Cerebellar cortex (tissue), 1 donor: ENCODE data around the gene DCP2.
A peak's percentile ranks its signal among the peaks of the same experiment; 100 is the strongest.

Experiments used
- DNase-seq: peaks from one replicate; pipeline ENCODE4 v3.0.0-alpha.2; 2015; ENCODE audit warnings: low spot score

DCP2 gene

DNA sequence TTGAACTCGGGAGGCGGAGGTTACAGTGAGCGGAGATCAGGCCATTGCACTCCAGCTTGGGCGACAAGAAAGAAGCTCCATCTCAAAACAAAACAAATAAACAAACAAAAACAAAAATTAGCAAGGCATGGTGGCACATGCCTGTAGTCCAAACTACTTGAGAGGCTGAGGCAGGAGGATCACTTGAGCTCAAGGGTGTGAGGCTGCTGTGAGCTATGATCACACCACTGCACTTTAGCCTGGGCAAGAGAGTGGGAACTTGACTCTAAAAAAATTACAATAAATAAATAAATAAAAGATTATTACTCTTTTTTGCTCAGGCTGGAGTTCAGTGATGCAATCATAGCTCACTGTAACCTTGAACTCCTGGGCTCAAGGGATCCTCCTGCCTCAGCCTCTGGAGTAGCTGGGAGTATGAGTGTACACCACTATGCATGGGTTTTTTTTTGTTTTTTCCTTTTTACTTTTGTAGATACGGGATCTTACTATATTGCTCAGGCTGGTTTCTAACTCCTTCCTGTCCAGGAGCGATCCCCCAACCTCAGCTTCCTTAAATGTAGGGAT, 9.0 kb upstream of the DCP2 start:
- no peak for DNase-seq

DNA sequence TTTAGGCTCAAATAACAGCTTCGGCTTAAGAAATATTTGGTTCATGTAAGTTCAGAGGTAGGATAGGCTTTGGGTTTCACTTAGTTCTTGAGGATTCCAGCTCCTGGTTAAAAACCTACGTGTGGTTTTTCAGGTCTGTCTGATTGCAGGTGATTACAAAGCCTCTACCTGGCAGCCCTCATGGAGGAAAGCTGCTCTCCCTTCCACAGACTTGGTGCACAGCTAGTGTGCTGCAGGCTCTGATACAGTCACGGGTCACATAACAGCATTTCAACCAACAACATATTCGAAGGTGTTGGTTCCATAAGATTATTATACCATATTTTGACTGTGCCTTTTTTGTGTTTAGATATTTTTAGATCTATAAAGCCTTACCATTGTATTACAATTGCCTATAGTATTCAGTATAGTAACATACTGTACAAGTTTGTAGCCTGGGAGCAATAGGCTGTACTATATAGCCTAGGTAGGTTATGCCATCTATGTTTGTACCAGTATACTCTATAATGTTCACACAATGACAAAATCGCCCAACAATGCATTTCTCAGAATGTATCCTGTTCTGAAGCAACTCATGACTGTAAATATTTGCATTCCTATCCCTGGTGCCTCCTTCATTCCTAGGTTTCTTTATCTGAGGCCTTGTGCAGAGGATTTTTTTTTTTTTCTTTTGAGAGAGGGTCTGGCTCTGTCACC, 8.0 kb upstream of the DCP2 start:
- DNase-seq = no peak

DNA sequence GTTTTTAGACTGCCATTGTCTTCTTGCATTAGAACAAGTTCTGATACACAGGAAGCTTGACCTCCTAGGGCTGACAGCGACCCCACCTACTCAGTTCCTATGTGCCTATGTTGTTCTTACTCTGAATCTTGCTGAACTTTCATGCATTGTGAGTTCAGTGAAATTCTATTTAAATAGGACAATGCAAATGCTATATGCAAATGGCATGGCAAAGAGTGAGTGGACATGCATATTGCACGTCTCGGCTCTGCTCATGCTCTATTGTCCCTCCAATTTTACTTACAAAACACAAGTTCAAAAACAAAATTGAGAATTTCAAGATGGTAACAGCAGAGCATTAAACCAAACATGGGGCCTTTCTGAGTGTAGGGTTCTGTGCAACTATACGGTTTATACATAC, 5.3 kb upstream of the DCP2 start:
- no peak for DNase-seq

DNA sequence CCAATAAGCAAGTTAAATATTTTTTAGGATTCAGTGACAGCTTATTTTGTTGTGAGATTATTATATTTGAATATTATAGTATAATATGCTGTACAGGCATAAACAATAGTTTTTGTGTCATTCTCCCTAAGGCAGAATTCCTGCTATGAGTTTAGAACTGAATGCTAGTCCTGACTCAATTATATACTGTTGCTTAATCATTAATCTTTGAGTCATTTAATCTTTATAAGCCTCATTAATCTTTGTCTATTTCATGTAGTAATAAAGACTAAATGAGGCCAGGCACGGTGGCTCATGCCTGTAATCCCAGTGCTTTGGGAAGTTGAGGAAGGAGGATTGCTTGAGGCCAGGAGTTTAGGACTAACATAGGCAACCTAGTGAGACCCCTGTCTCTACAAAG, 3.6 kb upstream of the DCP2 start:
- DNase-seq = no peak

DNA sequence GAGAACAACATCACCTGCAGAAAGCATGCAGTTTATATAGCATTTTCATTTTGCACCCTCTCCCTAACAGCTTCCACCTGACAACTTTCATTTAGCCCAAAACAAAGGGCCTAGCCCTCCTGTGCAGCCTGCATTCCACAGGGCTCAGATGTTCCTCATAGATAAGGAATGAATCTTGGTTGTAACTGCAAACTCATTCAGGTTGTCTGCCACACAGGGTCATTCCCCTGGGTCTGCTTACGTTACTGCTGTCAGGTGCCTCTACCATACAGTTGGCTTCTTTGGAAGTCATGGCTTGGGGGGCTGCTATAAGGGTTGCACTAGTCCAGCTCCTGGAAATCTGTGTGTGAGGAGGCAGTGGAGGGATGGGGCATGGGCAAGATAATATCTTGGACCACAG, 2.7 kb upstream of the DCP2 start:
- DNase-seq = no peak

DNA sequence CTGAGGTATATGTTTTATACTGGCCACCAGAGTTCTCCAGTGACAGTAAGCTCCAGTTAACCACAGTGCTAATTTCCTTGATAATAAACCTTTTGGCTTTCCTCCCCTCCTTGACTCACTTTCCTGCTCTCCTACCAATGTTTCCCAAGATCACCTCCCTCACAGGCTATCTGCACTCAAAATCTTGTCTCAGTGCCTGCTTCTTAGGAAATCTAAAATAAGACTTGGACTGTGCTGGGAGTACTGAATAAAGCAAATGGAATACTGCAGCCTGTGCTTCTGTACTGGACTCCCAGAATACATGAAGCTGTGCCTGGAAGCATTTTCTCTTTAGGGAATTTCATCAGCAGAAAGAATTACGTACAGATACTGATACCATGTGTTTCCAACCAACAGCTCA, 1.7 kb upstream of the DCP2 start:
- DNase-seq = no peak

DNA sequence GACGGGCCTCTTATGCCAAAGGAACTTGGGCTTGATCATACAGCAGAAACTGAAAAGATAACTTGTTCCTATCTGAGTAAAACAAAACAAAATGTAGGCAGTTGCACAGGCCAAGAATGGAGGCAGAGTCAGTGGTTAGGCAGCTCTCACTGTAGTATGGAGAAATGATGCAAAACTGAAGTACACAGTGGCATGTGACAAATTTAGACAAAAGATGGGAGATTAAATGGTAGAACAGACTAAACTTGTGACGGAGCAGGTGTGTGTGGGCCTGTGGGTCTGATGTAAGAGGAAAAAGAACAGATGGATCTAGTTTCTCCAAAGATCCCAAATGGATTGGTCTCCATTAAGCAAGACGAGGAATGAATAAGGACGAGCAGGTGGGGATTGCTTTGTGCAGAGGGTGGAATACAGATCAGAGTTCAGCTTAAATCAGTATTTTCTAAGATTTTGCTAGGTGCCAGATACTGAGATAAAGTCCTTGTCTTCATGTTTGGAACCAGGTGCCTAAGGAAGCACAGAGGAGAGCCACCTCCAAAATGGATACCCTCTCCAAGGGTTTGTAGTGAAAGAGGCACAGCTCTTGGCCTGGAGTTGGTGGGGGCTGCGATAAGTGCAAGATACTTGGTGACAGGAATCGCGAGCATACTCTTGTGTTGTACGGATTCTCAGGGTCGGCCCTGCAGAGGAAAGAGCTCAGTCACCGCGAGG, 722 bp upstream of the DCP2 start:
- DNase-seq = no peak

DNA sequence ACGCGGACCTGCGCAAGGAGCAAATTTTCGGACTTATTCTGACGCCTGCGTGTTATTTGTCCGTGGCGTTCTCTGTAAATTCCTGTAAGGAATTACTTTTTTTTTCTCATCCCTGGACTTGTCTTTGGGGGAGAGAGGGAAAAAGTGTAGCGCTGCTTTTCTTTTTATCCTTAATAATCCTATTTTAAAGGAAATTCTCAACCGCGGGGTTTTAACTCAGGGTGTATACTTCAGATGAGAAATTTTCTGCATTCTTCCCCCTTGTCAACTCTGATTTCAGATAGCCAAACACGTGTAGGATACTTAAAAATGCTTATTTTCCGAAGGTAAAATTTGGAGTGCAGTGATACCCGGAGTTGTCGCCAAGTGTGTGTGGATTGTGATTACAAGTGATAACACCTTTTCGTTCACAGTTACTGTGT, 853 bp downstream of the DCP2 start:
- DNase-seq = peak; percentile 33

DNA sequence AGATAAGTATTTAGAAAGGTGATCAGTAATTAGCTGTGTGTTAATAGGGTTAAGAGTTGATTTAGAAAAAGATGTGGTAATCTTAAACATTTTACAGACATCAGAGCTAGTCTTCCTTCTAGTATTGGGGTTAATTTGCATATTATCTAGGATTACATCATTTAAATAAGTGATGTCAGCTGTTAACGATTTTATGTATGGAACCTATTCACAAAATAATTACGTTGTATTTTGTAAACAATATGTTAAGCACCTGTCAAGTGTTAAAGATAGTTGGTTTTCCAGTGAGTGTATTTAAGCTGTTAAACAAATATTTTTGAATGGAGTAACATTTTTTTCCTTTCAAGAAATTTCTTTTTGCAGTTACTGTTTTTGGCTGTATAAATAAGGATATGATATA, 2.2 kb downstream of the DCP2 start:
- no peak for DNase-seq

DNA sequence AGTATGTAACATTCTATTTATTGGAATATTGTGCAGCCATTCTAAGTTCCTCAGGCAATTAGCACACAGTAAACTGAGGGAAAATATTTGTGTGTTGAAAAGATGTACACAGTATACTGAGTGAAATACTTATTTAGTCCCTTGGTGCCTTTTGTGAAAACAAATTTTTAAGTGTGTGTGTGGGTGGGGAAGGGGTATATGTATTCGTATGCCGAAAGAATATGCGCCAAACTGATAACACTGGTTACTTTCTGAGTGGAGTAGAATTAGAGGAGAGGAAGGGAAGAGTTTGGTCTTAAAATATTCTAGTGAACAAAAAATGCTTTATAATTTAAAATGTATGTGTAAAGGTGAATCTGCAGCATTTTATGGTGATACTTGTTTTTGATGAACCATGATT, 3.1 kb downstream of the DCP2 start:
- DNase-seq = no peak

DNA sequence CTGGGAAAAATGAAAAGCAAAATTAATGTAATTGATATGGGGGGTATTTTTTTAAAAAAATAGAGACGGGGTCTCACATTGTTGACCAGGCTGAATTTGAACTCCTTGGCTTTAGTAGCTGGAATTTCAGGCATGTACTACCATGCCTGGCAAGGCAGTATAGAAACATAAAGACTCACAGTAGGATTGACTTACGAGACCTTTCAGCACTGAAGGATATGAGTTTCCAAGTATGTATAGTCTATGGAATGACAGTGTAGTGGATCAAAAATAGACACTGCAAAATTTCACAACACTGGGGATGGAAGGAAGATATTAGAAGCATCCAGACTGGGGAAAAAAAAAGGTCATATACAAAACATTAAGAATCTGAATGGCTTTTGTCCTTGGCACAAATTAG, 6.8 kb downstream of the DCP2 start:
- DNase-seq = no peak

DNA sequence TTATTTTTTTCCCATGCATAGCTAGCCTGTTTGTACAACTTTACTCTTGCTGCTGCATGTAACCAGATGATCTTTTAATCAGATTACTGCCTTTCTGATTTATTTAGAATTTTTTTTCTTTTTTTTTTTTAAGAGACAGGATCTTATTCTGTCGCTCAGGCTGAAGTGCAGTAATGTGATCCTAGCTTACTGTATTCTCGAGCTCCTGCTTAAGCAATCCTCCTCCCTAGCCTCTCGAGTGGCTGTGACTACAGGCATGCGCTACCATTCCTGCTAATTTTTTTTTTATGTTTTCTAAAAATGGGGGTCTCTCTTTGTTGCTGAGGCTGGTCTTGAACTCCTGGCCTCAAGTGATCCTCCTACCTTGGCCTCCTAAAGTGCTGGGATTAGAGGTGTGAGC, 9.6 kb downstream of the DCP2 start:
- DNase-seq = no peak

DNA sequence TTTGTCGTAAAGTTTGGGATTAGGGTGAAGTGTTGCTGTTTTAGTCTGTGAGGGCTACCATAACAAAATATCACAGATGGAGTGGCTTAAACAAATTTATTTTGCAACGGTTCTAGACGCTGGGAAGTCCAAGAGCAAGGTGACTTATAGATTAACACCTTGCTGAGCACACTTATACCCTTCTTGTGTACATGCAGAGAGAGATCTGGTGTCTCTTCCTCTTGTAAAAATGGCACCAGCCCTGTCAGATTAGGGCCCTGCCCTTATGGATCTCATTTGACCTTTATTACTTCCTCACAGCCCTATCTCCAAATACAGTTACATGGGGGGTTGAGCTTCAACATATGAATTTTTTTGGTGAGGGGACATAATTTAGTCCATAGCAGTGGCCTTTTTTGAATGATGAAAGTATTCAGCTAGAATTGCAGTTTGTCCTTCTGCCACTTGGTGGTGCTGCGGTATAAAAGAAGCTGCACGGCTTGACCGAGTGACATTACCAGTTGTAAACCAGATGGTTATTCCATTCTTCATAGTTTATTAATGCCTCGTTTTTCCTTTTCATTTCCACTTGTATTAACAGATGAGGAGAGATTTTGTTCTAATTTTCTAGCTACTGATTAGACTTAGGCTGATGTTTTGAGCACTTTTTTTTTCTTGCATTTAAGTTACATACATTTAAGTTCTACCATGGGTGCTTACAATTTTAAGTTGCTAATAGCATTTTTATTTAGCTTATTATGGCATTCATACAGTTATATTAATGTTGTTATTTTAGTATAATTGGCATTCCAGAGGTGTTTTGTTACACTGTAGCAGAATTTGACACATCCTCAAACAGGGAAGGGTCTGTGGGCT, 19.4 kb downstream of the DCP2 start:
- DNase-seq = peak; percentile 80

DNA sequence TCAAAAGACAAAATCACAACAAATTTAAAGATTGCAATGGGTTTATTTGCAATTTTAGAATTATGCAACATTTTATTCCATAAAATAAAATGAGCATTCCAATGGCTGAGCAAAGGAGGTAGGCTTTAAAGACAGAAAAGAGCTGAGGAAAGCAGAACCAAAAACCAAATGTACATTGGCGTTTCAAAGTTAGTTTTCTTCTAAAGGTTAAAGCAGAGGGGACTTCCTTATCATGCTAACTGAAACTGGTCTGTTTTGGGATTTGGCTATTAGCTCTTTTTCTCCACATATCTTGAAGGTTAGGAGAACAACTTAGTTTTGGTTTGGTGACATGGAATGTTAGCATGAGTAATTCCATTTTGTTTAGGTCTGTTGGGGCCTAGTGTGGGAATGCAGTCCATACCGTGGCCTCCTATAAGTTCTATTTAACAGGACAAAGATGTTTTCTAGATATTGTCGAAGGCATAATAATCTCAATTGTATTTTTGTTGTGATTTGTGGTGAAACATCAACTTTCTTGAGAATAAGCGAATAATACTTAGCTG, 20.3 kb downstream of the DCP2 start:
- DNase-seq = no peak

DNA sequence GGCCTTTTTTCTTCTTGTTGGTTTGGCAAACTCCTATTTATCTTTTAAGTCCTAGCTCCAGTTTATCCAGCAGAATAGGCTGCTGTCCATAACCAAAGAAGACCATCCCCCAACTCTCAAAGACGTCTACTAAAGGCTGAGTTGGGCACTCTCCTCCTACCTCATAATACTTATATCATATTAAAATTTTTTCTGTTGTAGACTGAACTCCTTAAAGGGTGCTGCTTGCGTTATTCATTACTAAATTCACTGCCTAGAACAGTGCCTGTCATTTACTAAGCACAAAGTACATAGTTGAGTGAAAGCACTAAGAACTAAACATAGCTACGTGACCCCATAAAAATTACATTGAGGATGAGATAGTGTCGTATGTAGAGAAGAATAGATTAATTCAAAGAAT, 21.7 kb downstream of the DCP2 start:
- DNase-seq = no peak

DNA sequence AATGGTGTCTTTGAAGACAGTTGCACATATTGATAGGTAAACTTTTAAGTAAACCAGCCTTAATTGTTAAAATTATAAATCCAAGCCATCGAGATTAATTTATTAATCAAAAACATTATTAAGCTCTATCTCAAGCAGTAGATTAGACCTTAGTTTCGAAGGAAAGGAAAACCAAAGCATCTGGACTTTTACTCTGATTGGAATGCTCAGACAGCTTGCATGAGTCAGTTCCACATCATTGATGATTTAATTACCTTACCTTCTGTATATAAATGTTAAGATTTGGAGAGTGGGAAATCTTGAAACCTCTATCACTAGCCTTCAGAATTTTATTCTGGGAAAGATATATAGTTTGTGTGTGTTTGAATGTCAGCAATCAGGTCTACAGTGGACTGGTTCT, 23.9 kb downstream of the DCP2 start:
- DNase-seq = no peak

DNA sequence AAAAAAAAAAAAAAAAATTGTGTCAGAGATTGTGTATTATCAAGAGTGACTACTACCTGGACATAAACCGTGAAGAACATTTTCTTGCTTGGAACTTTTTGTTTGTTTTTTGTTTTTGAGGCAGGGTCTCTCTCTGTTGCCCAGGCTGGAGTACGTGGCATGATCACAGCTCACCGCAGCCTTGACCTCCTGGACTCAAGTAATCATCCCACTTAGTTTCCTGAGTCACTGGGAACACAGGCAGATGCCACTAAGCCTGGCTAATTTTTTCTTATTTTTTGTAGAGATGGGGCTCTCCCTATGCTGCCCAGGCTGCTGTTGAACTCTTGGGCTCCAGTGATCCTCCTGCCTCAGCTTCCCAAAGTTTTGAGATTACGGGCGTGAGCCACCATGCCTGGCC, 25.8 kb downstream of the DCP2 start:
- no peak for DNase-seq

DNA sequence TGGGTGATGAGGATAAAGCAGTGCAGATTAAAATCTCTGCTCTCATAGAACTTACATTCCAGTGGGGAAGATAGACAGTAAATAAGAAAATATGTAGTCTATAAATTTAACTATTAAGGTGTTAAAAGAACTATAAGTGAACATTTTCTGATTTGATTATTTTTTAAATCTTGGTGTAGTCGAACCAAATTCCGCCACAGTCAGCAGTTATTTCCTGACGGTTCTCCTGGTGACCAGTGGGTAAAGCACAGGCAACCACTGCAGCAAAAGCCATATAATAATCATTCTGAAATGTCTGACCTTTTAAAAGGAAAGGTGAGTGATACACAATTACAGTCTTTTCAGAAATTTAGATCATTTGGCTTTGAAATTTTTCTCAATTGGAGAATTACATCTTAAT, 27.2 kb downstream of the DCP2 start:
- no peak for DNase-seq

DNA sequence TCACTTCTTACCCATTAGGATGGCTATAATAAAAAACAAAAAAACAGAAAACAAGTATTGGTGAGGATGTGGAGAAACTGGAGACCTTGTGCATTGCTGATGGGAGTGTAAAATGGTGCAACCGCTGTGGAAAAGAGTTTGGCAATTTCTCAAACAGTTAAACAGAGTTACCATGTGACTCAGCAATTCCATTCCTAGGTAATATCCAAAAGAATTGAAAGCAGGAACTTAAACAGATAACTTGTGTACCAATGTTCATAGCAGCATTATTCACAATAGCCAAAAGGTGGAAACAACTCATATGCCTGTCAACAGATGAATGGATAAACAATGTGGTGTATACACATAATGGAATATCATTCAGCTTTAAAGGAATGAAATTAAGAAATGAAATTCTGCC, 28.9 kb downstream of the DCP2 start:
- no peak for DNase-seq

DNA sequence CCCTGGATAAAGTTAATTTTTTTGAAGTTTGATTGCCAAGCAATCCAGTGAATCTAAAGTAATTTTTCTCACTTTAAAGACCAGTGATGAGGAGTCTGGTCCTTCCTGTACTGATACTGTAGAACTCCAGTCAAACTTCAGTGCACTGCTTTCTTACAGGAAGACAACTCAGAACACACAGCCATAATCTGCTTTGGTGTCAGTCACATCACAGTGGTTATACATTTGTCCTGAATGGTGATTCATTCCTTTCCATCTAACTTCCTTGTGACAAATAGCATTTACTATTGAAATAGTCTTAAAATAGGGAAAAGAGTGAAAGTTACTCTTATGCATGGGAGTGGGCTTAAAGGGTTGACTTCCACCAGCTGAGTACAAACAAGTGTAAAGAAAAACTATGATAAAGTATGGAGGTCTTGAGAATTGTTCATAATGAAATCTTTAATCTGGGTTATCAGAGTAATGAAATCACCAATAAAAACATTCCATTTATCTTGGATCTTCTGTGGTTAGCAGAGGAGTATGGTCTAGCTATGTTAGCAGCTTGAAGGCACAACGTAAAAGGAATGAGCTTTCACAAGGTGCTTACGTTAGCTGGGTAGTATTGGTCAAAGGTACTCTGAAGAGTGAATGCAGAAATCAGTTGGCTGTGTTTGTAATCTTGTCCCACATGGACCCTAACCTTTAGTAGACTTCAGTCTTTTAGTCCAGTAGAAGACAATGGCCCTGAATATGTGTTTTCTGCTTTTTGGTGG, 41.5 kb downstream of the DCP2 start:
- DNase-seq = no peak

DNA sequence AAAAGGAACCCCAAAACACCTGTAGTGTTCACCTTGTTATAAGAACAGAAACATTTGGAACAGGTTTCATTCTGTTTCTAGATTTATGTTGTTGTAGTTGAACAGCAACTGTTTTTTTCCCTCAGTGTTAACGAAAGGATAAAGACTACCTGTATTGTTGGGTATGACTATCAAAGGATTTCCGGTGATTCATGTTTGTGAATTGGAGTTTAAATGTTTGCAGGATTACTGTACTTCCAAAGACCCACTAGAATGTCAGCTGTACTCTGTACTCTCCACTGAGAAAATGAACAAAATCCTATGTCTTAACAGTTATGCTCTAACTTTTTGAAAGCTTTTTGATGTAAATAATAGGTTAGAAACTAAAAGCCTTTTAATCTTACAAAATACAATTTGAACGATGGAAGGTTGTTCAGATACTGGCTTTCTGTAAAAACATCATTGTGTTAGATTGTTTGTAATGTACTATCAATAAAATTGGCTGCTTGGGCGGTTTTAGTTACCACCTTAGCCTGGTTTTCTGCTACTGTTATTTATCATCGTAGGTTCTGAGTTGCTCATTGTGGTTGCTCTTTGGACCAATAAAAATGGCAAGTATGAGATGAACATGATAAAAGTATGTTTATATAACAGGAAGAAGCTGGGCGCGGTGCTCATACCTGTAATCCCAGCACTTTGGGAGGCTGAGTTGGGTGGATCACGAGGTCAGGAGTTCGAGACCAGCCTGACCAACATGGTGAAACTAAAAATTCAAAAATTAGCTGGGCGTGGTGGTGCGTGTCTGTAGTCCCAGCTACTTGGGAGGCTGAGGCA, 44.1 kb downstream of the DCP2 start:
- no peak for DNase-seq
